Thyroid gland (tissue), 4 donors: ENCODE results near the gene ADAMTSL4.

Source experiments
- CTCF ChIP-seq, 6 experiments: fragments of 200-600 bp in 3 of 6; fragments of 450-650 bp in 3 of 6; sonication (generic) in 3 of 6; IDR thresholded peaks; one replicate each; pipeline ENCODE4 v1.5.1; 2016 to 2019; ENCODE audit warnings: antibody characterized with exemption in 6 of 6, mild to moderate bottlenecking in 2 of 6, inconsistent platforms in 1 of 6, moderate library complexity in 1 of 6
- POLR2A ChIP-seq, 2 donors: fragments of 450-650 bp; IDR thresholded peaks; one replicate each; pipeline ENCODE4 v1.6.1; 2017; ENCODE audit warnings: antibody characterized with exemption in 2 of 2, mild to moderate bottlenecking in 2 of 2, moderate library complexity in 1 of 2

- TF ChIP-seq POLR2A (IDR thresholded peaks at IDR 0.05) (peak in 1 of 2 donors; percentile 5), CTCF (IDR thresholded peaks at IDR 0.05) (no peak)
Measured at GRCh38 chr1:150579945-150580642, 30.9 kb downstream of the ADAMTSL4 start.
